KBM-7 (cell line): Measurements from ENCODE around the gene TMEM184A.

Experiments used
- DNase-seq: peaks from one replicate; pipeline ENCODE4 v3.0.0-alpha.2; 2015
- in situ Hi-C: fragments of 300-500 bp; cut with MboI; formaldehyde crosslinking; loops from 2 replicates; pipeline ENCODE4 v1.14.3; 2020; ENCODE audit warnings: low sequenced_read_pairs, low pct_unique_long_range_greater_than_20kb, mixed read lengths

The TMEM184A gene

DNA sequence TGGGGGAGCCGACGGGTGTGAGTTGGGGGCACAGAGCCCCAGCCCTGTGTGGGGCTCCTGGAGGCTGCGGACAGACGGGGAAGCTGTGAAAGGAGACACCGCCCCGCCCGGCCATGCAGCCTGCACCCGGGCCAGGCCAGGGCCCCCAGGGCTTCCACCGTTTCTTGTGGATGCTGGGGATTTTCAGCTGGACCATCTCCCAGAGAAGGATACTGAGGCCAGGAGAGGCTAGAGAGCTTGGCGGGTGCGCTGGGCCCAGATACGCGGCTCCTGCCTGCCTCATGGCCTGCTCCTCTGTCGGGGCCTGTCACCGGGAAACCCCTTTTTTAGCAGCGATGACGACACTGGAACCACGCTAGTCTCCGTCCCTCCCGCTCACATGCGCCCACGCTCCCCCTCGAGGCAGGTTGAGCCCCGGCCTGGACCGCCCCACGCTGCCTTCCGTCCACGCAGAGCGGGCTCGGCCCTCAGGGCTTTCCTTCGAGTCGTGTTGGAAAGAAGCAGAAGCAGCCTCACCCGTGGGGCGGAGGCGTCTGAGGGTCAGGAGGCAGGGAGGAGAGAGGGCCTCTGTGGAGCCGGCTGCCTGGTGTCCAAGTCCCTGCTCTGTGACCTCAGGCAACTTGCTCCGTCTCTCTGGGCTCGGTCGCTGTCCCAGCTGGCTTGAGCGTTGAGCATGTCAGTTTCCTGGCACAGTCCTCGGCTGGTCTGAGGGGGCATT is 11.7 kb downstream of the TMEM184A start:
- no peak for DNase-seq
- in situ Hi-C loops = no loop called here

DNA sequence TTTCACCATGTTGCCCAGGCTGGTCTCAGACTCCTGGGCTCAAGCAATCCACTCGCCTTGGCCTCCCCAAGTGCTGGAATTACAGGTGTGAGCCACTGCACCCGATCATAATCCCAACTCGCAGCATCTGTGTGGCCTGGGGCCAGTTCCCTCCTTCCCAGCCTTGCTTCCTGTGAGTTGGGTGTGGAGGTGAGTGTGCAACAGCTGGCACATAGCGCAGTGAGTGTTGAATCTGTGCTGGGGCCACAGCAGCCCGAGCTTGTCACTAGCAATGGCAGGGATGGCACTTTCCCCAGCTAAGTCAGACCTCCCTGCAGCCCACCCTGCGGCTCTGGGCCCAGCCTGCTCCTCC is 12.2 kb downstream of the TMEM184A start:
- no peak for DNase-seq

DNA sequence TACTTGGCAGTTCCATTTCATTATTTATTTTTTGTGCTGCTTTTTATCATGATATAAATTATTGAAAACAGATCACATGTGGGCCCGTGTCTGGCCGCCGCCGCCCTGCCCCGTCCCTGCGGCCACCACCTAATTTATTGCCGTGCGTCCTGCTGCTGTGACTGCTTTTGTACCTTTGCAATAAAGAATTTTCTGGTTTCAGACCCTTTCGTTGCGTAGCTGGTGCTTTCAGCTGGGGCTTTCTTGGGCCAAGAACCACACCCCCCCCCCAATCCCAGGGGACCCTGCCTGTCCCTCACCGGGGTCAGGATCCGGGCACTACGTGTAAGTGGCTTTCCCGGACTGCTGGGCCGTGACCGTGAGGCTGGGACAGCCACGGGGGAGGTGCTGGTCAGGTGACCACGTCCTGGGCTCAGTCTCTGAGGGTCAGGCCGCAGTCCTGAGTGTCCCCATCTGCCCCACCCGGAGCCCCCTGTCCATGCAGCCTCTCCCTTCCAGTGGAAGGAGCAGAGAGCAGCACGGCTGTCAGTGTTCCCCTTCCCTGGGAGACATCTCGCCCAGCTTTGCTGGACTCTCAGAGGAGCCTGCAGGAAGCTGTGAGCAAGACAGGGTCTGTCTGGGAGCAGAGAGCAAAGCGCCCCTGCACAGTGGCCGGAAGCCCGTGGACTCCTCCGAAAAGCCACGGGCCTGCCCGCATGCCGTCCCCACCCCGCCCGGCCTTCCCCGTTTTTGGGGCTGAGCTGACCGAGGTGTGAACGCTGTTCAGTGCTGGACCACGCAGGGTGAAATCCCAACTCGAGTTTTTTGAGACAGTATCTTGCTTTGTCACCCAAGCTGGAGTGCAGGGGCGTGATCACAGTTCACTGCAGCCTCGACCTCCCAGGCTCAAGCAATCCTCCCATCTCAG is 12.9 kb downstream of the TMEM184A start:
- DNase-seq = no peak
- in situ Hi-C loops = no loop called here

More for the DNA sequence above, 12.2 kb downstream of the TMEM184A start:
- in situ Hi-C loops = no loop called here

DNA sequence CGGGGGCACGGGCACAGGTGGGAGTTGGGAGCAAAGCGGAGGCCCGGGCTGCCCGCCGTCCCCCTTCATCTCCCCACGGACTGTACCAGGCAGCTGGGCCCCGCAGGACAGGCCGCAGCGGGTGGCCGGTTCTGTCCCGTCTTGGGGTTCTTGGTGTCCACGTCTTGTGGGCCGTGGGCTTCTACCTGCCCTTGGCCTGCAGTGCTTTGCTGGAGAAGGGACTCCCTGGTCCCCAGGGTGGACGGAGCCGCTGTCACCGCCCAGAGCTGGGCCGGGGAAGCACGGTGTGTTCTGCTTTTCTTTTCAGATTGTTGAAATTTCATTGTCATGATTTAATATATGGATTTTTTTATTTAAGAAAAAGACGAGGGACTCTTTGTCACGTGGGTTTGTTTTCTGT is 13.7 kb downstream of the TMEM184A start:
- no peak for DNase-seq
- in situ Hi-C loops = no loop called here

DNA sequence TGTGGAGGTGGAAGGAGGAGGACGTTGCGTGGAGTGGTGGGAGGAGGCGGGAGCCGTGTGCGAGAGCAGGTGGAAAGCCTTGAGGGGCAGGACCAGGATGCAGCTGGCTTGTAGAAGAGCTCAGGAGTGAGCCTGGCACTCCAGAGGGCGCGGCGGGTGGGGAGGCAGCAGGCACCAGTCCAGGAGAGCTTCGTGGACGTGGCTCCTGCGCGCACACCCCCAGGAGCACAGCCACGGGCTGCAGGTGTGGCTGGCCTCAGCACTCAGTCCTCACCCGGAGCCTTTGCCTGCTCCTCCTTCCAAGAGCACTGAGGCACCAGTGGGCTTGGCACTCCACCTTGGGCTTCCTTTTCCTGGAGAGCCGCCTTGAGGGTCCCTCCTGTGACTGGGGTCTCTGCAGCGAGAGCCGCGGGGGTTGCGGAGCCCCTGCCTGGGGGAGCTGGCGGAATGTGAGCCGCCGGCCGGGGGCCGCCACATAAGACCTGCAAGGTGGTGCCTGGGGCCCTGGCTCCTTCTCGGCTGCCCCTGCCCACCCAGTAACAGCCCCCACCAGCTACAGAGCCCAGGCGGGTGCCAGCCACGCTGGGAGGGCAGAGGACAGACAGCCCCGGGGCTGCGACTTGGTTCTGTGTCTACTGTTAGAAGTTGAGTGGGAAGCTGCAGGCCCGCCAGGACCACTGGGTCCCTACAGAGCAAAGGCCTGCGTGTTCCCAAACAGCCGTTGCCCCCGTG is 14.4 kb downstream of the TMEM184A start:
- DNase-seq = no peak
- in situ Hi-C loops = no loop called here

DNA sequence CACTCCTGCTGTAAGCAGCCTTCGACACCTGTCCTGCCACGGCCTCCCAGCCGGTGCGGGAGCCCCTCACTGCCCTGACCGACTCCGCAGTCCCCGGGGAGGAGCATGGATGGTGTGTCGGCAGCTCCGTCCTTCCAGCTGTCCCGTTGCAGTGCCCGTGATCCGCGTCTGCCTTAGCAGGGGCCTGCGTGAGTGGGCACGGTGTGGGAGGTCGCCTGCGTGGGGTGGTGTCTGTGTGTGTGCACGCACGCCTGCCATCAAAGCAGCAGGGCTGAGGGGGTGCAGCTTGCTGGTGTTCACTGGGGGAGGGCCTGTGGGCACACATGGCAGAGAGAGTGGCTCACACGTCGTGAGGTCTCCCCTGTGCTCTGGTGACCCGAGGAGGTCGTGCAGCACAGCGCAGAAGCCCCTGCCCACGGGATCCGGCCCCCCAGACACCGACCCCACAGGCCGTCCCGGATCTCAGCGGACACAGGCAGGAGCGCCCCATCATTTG is 15.2 kb downstream of the TMEM184A start:
- in situ Hi-C loops = no loop called here
- no peak for DNase-seq

DNA sequence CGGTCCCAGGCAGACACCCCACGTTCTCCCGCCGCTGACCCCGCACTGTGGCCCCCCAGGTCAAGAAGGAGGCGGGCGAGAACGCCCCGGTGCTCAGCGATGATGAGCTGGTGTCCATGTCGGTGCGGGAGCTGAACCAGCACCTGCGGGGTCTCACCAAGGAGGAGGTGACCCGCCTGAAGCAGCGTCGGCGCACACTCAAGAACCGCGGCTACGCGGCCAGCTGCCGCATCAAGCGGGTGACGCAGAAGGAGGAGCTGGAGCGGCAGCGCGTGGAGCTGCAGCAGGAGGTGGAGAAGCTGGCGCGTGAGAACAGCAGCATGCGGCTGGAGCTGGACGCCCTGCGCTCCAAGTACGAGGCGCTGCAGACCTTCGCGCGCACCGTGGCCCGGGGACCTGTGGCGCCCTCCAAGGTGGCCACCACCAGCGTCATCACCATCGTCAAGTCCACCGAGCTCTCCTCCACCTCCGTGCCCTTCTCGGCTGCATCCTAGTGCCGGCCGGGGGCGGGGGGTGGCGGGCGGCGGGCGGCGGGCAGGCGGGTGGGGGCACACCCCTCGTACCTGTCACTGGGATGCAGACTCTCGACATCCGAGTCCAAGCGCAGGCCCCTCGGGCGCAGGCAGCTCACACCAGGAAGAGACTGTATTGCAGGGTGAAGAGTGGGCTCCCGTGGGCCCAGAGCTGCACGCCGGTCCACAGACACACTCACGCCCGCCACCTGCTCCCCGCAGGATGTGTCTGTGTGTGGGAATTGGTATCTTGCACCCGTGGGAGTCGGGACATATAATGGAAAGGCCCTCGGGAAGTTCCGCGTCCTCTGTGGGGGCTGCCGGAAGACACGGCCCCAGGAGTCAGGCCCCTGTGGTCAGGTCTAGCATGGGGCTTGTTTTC is 15.9 kb downstream of the TMEM184A start:
- in situ Hi-C loops = no loop called here
- no peak for DNase-seq

DNA sequence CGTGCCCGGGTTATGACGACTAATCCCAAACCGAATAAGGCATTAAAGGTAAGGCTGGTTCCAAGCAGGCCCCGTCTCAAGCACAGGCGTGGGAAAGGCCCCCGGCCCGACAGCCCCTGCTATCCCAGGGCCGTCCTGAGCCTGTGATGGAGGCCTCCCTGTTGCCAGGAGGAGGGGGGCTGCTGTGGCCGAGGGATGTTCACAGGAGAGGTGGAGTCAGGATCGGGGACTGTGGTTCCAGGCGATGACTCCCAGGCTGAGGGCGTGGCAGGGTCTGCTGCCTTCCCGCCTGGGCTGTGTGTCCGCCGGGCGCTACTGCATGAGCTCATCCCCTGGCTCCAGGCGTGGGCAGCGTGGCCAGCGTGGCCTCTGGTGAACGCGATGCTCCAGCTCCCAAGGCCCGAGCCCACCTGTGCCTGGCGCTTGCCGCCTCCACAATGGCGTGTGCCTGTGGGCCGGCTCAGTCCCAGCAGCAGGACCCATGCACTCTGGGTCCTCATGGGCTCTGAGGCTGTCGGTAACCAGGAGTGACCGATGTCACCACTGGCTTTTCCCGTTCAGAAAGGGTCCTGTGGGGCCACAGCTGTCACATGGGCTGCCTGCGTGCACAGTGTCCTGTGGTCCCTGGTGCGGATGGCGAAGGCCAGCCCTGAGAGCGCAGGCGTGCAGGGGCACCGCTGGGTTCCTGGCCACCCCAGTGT is 16.7 kb downstream of the TMEM184A start:
- DNase-seq = no peak
- in situ Hi-C loops = no loop called here

DNA sequence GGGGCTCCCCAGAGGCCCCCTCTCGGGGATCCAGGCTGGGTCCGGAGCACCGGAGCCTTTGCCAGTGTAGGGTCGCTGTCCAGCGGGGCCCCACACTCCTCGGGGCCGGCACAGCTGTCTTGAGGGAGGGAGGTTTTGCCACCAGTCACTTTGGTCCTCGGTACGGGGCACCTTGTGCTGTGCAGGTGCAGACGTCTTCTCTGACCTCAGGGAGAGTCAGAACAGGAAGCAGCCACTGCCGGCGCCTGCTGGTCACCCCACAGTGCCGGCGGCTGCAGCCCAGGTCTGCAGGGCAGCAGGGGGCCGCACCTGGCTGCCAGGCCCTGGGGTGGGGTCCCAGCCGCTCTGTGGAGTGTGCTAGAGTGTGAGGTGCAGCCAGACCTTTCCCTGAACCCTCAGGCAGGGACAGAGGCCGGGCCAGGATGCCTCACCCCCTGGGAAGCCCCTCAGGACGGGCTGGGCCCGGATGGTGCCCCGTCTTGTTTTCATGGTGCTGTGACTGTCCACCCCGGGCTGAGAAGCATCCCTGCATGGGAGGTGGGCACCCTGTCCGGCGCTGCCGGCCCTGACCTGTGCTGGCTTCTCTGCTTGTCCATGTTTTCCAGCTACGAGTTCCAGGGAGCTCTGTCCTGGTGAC is 17.3 kb downstream of the TMEM184A start:
- DNase-seq = no peak
- in situ Hi-C loops = no loop called here

DNA sequence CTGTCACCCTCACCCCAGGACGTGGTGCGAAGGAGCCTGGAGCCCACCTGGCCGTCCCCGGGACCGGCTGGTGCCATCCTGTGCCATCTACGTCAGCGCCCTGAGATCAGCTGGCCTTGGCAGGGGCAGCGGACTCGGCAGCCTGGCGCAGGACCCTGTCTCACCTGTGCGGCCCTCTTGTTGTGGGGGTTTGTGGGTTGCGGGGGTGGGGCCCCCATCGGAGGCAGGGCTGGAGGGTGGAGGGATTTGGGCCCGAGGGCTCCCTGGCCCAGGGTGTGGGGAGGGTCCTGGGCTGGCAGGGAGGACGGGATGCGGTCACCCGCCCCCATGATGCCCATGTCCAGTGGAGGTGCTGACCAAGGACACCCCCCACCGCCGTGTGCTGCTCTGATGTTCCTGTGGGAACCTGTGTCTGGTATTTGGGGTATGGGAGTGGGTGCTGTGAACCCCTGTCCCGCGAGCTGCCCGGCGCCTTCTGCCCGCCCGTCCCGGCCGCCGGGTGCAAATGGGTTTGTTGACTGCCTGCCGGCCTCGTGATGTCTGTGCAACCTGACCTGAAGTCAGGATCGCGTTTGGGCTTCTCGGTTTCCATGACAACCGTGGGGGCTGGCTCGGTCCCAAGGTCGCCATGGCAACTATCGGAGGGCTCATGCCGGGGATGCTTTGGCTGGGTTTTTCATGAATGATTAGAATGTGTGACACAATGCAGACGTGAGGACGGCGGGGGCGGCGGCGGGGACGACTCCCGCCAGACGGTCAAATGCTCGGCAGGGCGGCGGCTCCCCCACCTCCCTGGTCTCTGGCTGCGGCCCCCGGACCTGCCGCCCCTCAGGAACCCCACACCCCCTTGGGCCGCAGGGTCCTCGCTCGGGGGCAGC is 18.2 kb downstream of the TMEM184A start:
- in situ Hi-C loops = no loop called here
- no peak for DNase-seq

DNA sequence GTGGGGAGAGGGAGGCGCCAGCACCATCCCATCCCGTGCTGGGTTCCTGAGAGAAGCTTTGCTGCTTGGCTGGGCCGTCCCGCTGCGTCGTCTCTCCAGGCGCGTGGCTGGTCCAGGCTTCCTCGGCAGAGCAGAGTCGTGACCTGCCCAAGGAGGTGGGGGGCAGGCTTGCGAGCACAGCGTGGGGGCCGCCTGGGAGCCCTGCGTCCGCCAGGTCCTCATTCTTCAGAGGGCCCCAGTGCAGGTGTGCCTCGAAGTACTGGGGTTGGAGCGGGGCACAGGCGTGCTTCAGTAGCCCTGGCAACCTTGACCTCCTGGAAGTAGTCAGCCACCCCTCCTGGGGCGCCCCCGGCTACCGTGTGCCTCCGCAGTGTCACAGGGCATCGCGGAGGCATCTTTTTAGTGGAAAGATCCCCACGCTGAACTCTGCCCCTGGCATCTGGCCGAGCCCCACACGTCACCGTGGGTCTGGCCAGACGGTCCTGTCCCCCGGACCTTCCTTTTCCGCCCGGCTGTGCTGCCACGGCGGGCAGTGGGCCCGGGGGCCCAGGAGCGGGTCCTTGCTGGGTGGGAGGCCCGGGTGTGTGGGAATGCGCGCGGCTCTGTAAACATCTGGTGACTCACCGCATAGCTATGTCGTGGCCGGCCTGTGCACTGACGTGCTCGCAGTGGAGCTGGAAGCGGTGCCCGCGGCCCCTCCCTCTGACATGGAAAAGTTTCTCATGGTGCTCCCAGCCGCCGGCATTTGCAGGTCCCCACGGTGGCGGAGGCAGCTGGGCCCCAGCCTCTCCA is 19.1 kb downstream of the TMEM184A start:
- in situ Hi-C loops = no loop called here
- no peak for DNase-seq

DNA sequence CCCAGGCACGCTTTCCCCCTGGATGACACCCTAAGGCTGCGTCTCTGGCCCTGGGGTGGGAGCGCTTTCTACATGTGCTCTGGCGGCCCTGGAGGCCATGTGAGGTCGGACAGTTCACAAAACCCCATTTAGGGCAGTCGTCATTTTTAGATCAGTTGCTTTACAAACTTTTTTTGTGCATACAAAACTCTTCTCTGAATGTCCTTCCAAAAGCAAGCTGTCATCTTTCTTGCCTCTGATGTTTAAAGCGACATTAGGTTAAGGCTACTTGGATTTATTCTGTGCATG is 19.6 kb downstream of the TMEM184A start:
- no peak for DNase-seq
- in situ Hi-C loops = no loop called here

DNA sequence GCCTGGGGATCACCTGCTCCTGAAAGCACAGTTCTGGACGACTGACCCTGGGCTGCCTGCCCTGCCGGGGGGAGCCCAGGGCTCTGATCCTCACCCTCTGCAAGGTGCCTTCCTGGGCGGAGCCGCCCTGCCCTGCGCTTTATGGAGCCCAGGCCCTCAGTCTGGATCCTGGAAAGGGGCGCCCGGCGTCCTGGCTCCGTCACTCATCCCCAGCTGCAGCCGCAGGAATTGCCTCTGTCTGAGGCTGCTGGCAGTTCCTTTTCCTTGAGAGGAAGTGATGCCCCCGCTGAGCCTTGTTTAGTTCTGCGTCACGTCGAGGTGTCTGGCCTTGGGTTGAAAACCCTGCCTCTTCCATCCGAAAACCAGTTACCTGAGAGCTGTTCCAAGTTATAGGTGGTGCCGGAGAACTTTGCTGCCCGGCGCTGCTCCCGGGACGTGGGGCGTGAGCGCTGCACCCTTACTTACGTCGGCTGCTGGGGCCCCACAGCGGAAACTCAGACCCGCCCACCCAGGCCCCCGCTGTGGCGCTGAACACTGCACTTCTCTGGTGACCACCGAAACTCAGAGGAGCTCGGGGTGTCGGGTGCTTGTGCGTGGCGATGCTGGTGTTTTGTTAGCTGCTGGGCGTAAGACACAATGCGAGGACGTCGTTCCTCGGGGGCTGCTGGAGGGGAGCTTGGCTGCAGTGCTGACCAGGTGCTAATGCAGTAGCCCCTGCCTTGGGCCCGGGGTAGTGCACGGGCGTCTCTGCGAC is 20.1 kb downstream of the TMEM184A start:
- in situ Hi-C loops = no loop called here
- DNase-seq = no peak

DNA sequence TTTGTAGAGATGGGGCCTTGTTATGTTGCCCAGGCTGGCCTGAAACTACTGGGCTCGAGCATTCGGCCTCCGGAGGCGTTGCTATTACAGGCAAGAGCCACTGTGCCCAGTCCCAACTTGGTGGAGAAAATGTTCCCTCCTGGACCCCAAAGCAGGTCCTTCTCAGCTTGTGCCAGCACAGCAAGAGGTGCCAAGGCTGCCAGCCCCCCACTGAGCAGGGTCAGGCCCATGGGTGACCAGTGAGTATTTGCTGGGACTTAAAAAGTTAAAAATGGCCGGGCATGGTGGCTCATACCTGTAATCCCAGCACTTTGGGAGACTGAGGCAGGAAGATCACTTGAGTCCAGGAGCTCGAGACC is 20.9 kb downstream of the TMEM184A start:
- no peak for DNase-seq
- in situ Hi-C loops = no loop called here

DNA sequence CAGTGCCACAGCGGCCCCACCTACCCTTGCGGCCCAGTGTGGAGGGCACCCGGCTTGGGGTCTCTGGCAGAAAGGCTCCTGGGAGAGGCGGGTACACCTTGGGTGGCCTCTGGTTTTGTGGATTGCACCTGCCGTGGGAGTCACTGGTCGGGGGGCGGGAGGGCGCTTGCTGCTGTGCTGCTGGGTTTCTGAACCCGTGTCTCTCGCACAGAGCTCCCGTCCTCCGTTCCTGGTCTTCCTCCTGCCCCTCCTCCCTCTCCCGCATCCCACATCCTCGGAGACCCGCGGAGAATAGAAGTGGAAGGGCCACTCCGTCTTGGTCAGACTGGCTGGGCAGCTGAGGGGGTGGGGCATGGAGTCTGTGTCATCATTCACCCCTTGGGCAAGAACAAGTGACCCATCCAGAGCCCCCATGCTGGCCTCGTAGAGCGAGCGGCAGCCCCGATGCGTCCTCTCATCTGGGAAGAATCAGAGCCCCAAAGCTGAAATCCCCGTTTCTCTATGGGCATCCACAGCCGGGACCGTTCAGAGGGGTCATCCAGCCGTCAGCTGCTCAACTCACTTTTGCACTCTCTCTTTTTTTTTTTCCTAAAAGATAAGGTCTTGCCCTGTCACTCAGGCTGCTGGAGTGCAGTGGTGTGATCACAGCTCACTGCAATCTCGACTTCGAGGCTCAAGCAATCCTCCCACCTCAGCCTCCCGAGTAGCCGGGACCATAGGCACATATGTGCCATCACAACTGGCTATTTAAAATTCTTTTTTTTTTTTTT is 21.5 kb downstream of the TMEM184A start:
- no peak for DNase-seq
- in situ Hi-C loops = no loop called here
